Fibroblast of skin of scalp (primary cell): ENCODE results near the gene MAMDC2.

ENCODE experiments used
- DNase-seq: peaks from one replicate; pipeline ENCODE4 v3.0.0-alpha.2; 2013

MAMDC2 gene

DNA sequence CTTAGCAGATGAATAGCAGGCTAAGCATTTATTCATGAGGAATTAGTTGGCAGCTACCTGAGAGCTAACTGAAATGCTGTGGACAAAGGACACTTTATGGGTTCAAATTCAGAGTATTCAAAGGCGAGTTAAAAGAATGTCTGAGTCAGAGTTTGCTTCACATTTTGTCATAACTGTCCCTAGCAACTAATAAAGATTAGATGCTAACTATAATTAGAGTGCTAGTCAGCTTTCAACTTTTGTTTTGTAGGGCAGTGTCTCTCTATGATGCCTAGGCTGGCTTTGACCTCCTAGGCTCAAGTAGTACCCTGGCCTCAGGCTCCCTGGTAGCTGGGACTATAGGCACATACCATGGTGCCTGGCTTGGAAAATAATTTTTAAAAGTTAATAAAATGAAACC is 219.8 kb downstream of the MAMDC2 start:
- DNase-seq = no peak
